GM18526 (cell line): ENCODE data around the gene KLHL36.

Experiments
- POLR2A ChIP-seq: IDR thresholded peaks from 3 replicates; pipeline ENCODE4 v1.6.1; 2011; ENCODE audit not compliant: insufficient read length; ENCODE audit errors: extremely low read depth

The KLHL36 gene

DNA sequence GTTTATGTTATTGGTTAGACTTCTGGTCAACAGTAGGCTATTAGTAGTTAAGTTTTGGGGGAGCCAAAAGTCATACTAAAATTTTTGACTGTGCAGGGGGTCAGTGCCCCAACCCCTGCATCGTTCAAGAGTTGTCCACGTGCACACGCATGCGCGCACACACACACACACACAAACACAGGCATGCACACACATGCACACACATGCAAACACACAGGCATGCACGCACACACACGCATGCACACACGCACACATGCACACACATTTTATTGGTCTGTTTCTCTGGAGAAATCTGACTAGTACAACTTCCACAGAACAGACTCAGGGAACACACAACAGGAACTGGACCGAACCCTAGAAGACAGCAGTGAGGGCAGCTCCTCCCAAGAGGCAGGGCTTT, 27.1 kb downstream of the KLHL36 start:
- TF ChIP-seq POLR2A: no peak

DNA sequence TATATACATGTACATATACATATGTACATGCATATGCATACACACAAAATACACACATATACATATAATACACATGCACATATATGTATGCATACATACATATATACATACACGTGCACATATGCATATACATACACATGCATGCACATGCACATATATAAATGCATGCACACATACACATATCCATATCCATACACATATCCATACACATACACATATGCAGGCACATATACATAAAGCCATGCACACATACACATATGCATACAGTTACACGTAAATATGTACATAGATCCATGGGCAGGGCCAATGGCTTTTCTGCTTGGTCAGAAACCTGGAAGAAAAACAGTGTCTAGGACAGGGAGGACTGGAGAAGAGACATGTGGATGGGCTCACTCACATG, 27.6 kb downstream of the KLHL36 start:
- TF ChIP-seq POLR2A: no peak

DNA sequence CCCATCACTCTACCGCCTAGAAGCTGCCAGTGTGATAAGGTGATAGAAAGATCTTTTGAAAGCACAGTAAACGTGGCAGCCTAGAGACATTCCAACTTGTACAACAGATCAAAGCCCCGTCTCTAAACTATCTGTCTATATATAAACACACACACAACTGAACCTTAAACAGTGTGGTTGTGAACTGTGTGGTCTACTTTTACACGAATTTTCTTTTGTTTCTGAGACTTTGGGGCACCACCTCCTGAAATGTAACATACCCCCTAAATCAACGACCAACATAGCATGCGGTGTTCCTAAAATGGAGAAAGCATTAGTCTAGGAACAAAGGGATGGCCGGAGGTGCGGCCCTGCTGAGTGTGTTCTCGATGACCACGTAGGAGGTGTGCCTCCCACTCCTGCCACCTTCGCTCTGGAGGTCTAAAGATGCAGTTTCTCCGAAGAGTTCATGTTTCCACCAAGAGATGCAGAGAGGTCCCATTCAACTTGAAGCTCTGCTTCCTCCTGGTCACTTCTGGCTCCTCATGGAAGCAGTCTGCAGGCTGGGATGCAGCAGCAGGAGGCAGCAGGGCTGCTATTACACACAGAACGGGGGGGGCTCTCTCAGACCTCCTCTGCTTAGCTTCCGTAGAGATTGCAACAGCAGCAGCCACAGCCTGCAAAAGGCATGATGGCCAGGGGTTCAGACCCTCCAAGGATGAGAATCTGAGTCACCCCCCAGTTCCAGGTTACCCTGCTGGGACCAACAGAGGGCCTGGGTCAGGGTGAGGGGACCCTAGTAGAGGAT, 28.9 kb downstream of the KLHL36 start:
- TF ChIP-seq POLR2A: no peak

DNA sequence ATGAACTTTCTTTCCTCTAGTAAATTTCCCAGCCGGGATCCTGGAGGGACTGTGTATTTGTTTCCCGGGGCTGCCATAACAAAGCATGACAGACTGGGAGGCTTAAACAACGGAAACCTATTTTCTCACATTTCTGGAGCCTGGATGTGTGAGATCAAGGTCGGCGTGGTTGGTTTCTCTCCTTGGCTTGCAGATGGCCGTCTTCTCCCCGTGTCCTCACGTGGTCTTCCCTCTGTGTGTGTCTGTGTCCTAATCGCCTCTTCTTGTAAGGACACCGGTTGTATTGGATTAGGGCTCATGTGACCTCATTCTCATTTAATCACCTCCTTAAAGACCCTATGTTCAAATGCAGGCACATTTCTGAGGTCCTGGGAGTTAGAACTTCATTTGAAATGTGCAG, 29.5 kb downstream of the KLHL36 start:
- TF ChIP-seq POLR2A: no peak

DNA sequence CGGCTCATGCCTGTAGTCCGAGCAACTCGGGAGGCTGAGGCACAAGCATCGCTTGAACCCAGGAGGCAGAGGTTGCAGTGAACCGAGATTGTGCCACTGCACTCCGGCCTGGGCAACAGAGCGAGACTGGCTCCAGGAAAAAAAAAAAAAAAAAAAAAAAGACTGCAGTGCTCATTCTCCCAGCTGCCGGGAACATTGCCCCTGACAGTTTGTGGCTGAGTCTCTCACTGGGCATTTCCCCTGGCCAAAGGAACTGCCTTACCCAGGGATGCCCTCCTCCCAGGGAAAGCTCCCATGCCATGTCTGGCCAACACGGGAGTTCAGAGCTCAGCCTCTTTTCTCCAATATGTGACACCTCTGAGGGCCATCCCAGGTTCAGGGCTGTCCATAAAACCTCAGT, 30.2 kb downstream of the KLHL36 start:
- TF ChIP-seq POLR2A: no peak

DNA sequence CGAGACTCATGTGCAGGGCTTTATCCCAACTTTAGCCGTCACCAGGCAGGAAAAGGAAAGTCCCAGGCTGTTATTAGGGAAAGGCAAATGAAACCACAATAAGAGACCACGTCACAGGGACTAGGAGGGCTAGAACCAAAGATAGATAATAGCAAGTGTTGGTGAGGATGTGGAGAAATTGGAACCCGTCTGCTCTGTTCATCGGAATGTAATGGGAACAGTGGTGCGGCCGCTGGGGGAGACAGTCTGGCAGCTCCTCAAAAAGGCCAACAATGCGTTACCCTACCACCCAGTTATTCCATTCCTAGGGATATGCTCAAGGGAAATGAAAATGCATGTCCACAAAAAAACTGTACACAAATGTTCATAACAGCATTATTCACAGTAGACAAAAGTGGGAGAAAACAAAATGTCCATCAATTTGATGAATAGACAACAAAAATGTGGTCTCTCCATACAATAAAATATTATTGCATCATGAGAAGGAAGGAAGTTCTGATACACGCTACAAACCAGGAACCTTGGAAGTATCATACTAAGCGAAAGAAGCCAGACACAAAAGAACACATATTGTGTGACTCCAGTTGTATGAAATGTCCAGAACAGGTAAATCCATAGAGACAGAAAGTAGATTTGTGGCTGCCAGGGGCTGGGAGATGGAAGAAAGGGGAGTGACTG, 32.0 kb downstream of the KLHL36 start:
- TF ChIP-seq POLR2A: no peak

DNA sequence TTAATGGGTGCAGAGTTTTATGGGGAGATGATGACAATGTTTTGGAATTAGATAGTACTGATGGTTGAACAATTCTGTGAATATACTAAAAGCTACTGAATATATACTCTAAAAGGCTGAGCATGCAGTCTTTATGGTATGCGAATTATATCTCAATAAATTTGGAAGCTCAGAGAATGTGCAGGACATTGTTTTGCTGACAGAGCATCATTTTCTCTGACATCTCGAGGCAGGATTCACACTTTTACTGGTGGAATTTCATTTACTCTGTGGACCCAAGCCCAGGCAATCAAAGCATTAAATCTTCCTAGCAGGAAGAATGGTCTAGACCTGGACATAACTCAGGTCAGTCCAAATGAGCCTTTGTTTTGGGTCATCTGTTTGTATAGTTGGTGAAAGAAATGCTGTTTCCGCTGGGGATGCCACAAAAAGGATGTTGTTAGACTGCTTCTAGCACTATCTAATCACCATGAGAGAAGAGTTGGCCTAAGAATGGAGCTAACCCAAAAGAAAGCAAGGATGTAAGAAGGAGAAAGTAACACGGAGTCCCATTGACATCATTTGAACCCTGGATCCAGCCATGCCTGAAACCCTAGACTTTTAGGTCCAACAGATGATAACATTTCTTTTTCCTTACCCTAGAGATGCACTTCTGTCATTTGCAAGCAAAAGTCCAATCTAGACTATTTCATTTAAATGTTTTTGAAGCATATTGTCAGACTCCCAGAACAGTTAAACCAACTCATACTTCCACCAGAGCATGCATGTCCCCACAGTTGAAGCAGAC, 32.7 kb downstream of the KLHL36 start:
- TF ChIP-seq POLR2A: no peak

DNA sequence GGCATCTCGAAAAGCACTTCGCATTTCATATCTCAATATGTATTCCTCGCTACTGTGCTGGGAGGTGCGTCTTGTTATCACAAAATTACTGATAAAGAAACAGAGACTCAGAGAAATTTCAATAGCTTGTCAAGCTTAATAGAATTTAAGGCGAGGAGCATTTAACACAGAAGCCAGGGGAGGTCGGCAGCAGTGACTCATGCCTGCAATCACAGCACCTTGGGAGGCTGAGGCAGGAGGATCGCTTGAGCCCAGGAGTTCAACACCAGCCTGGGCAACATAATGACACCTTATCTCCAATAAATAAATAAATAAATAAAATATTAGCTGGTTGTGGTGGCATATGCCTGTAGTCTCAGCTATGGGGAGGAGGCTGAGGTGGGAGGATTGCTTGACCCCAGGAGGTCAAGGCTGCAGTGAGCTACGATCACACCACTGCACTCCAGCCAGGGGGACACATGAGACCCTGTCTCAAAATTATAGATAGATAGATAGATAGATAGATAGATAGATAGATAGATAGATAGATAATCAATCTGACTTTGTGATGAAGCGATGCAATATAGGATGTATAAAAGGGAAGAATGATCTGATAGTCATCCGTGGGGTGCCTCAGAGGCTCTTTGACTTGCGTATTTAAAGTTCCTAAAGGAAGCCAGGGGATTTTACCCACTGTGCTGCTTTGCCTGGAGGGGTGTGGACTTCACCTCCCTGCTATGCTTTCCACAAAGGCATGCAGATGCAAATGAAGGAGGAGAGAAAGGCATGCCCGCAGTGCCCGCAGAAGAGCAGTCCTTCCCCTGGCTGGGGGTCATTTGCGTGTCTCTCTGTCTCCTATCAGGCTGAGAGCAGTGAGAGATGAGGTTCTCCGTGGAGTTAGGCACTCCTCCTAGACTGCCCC, 35.6 kb downstream of the KLHL36 start:
- no peak for TF ChIP-seq POLR2A

DNA sequence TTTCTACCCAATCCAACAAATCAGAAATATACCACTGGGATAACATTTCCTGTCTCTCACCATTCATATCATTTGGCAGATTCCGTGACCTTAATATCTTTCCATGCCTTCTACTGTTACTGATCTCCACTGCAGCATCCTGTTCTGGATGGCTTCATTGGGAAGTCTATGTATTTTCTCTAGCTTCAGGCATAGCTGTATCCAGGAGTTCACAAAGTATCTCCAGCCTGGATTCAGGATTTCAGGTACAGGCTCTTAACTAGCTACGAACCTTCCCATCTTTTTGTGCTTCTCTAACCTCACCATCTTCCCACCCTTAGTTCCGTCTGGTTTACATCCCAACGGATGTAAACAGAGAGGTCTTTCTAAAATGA, 36.3 kb downstream of the KLHL36 start:
- TF ChIP-seq POLR2A: no peak

DNA sequence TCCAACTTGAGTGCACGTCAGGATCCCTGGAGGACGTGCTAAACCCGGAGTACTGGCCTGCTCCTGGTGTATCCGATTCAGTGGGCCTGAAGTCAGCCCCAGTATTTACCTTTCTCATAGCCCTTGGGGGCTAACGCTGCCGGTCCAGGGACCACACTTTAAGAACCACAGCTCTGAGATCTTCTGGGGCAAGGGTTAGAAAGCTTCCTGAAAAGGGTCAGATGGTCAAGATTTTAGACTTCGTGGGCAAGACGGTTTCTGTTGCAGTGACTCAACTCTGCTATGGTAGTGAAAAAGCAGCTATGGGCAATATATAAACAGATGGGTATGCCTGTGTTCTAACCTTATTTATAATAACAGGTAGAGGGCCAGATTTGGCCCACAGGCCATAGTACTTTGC, 36.9 kb downstream of the KLHL36 start:
- no peak for TF ChIP-seq POLR2A

DNA sequence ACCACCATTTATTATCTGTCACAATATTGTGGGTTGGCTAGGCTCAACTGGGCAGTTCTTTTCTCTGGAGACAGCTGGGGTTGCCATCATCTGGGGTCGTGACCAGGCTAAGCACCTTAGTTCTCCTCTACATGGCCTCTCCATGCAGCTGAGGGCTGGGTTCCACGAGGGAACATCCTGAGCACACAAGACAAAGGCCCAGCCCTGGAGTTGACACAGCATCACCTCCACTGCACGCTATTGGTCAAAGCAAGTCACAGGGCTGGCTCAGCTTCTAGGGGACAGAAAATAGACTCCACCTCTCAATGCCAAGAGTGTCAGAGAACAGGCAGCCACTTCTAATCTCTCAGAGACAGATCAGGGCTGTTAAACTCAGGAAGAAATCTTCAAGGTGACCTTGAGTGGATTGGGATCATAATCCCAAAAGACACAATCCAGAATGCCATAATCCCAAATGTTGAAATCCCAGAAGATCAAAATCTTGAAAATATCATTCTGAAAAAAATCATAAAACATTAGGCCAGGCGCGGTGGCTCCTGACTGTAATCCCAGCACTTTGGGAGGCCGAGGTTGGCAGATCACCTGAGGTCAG, 38.5 kb downstream of the KLHL36 start:
- TF ChIP-seq POLR2A: no peak

DNA sequence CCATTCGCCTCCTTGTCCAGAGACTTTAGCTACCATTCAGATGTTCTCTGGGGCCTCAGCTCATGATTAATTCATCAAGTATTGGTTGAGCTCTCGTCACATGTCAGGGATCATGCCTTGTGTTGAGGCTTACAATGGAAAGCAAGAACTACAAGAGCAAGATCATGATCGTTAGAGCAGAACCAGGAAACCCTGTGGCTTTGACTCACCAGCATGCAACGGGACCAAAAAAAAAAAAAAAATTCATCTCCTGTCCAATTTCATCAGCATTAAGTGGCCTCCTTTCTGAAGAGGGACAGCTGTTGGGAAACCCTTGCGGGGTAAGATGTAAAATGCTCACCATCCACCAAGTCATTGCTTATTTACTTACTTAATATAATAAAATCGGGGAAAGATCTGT, 39.4 kb downstream of the KLHL36 start:
- TF ChIP-seq POLR2A: no peak

DNA sequence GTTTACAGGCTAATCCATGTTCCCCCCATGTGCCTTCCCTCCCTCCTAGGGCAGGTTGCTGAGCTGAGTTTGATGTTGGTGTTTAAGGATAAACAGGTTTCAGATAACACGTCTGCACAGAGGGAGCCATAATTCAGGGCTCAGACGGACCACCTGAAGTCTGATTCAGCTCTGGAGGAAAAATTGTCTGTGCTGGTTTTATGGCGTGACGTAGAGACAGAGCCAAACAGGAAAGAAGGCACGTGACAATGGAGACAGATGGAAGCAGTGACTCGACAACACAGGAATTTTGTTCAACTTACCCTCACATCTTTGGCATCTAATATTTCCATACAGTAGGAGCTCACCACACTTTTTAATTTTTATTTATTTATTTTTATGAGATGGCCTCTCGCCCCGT, 40.8 kb downstream of the KLHL36 start:
- TF ChIP-seq POLR2A: no peak

DNA sequence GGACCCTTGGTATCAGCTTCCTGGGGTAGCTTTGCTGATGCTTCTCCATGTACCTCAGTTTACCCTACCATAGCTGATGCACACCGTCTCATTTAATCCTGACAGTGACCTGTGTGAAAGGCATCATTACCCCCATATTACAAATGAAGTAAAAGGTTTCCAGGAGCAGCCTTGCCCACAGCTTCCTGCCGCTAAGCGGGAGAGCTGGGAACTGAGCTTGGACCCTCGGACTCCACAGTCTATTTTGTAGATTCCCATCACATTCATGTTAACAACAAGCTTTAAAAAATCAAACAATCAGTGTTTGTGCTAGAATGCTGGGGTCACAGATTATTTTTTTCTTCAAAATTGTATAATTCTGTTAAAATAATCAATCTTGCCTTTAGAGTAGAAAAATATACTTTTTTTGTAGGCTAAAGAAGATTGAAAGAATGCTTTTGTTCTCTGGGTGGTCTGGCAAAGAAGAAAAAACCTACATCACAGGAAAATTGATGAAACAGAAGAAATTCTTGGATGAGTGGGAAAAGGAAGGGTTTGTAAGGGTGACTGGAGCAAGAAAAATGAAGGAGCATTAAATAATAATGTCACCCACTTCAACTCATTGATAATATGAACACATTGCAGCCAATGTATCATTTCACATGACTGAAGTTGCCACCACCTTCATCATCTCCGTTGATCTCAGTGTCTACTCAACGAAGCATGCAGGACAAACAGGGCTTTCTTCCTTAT, 41.9 kb downstream of the KLHL36 start:
- TF ChIP-seq POLR2A: no peak

DNA sequence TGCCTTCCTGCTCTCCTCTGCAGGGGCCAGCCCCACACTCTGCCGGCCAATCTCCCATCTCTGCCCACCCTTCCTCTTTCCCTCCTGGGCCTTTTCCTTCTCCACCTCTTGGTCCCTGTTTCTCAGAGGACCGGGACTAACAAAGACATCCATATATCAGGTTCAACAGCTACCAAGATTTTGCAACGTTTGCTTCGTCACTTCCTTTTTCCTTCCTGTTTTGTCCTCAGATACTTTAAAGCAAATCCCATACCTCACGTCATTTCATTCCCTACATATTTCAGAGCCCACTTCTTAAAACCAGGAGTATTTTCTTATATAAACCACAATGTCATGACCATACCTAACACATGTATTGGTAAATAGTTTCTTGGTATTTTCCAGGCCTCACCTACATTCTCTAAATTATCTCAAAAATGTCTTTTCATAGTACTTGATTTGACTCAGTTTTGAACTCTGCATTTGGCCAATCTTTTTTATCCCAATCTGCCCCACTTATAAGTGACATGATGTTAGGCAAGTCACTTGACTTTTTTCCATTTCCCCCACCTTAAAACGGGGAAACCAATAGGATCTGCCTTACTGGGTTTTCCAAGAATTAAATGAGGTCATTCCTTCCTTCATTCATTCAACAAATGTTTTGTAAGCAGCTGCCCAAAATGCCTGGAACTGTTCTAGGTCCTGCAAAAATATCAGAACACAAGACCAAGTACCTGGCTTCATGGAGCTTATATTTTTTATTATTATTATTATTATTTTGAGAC, 44.3 kb downstream of the KLHL36 start:
- no peak for TF ChIP-seq POLR2A
